Renal cortical epithelial cell (primary cell): ENCODE results near the gene SURF1. TPM values are rescaled to one million over a fixed set of nuclear protein-coding genes. Genes with fewer than 3 reads are reported as not detected.
"Not testable (repeated sequence)": the region's sequence is repeated elsewhere in the genome, so short reads cannot be mapped to it uniquely, and the experiment has no call there.

Experiments used
- DNase-seq: peaks from one replicate; pipeline ENCODE4 v3.0.0-alpha.2; 2011; ENCODE audit warnings: low read depth
- total RNA-seq: library from RNA; depleted of rRNA; stranded (reverse); fragments of >200 nt; gene quantifications from 2 replicates; pipeline ENCODE4 v1.2.3, GENCODE V29; 2014

The SURF1 gene
- total RNA-seq, 1 donor from 2014 or later = 18.6 TPM

GRCh38 chr9:133322701-133323100 is 33.6 kb downstream of the SURF1 start:
- no peak for DNase-seq

- DNase-seq = no peak
Measured at GRCh38 chr9:133321411-133321935, 34.8 kb downstream of the SURF1 start.

- no peak for DNase-seq
Measured at GRCh38 chr9:133320421-133320881, 35.8 kb downstream of the SURF1 start.

GRCh38 chr9:133317551-133317950 is 38.7 kb downstream of the SURF1 start:
- DNase-seq = not testable (repeated sequence)

- no peak for DNase-seq
Measured at GRCh38 chr9:133315997-133316396, 40.3 kb downstream of the SURF1 start.

- no peak for DNase-seq
Measured at GRCh38 chr9:133309608-133310007, 46.7 kb downstream of the SURF1 start.

GRCh38 chr9:133307301-133307700 is 49.0 kb downstream of the SURF1 start:
- no peak for DNase-seq

GRCh38 chr9:133306242-133307204 is 49.8 kb downstream of the SURF1 start:
- no peak for DNase-seq

GRCh38 chr9:133305731-133306130 is 50.6 kb downstream of the SURF1 start:
- no peak for DNase-seq

- DNase-seq = no peak
Measured at GRCh38 chr9:133304477-133305377, 51.6 kb downstream of the SURF1 start.

- no peak for DNase-seq
Measured at GRCh38 chr9:133304158-133304470, 52.2 kb downstream of the SURF1 start.

GRCh38 chr9:133303266-133304157 is 52.8 kb downstream of the SURF1 start:
- DNase-seq = no peak

Other genes with a start within 250 kb of the SURF1 start
- 16.0 and 35.4 TPM in 2 replicates for gene RALGDS, start 235.2 kb downstream of the SURF1 start, total RNA-seq
- 3.1 and 5.1 TPM in 2 replicates for gene GBGT1, start 192.6 kb downstream of the SURF1 start, total RNA-seq
- not detected in 2 replicates for gene OBP2B, start 147.2 kb downstream of the SURF1 start, total RNA-seq
- 0.17 and 4.5 TPM in 2 replicates for gene ABO, start 81.3 kb downstream of the SURF1 start, total RNA-seq
- gene SURF6, start 20.3 kb downstream of the SURF1 start, total RNA-seq = 7.5 and 31.4 TPM in 2 replicates
- 17.7 and 31.6 TPM in 2 replicates for gene MED22, start 8.4 kb downstream of the SURF1 start, total RNA-seq
- 1,360 and 2,372 TPM in 2 replicates for gene RPL7A, start 8.3 kb downstream of the SURF1 start, total RNA-seq
- 9.9 and 32.3 TPM in 2 replicates for gene SURF2, start 63 bp upstream of the SURF1 start, total RNA-seq
- gene SURF4, start 19.6 kb upstream of the SURF1 start, total RNA-seq = 284 and 363 TPM in 2 replicates
- 0.35 and 0.40 TPM in 2 replicates for gene STKLD1, start 19.9 kb upstream of the SURF1 start, total RNA-seq
- gene REXO4, start 61.5 kb upstream of the SURF1 start, total RNA-seq = 10.8 and 25.3 TPM in 2 replicates
- gene ADAMTS13, start 65.9 kb upstream of the SURF1 start, total RNA-seq = 0.52 and 6.0 TPM in 2 replicates
- gene CACFD1, start 103.5 kb upstream of the SURF1 start, total RNA-seq = 9.2 and 22.0 TPM in 2 replicates
- 21.7 and 60.1 TPM in 2 replicates for gene SLC2A6, start 122.6 kb upstream of the SURF1 start, total RNA-seq
- gene MYMK, start 168.5 kb upstream of the SURF1 start, total RNA-seq = not detected in 2 replicates
- 0.05 TPM in 1 of 2 replicates, not detected in the other for gene ADAMTSL2, start 178.2 kb upstream of the SURF1 start, total RNA-seq